Measurements from ENCODE around the gene PFKL. TPM values are rescaled to one million over a fixed set of nuclear protein-coding genes. Genes with fewer than 3 reads are reported as not detected.

Gene PFKL
- total RNA-seq, 4 donors from 2014 or later: 11.9 to 20.6 (median 16.8) TPM

DNA sequence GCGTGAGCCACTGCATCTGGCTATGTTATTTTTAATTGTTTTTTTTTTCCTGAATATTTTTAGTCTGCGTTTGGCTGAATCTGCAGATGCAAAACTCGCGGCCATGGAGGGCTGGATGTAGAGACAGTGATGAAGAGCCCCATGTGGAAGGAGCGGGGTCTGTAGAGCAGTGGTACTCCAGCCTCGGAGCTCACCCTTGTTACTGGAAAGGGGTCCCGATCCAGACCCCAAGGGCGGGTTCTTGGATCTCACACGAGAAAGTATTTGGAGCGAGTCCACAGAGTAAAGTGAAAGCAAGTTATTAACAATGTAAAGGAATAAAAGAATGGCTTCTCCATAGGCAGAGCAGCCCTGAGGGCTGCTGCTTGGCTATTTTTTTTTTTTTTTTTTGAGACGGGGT, 56.3 kb downstream of the PFKL start:
- intact Hi-C loops (cut with DNase I; ENCODE audit: low total_unique reads) (no loop called here), in situ Hi-C loops (cut with MboI; ENCODE audit: low sequenced_read_pairs in 4 of 4) (no loop called here)
- Histone ChIP-seq H3K4me3 (no peak overlapping the region), H3K36me3 (no peaks in the 10 kb centered on the region), H3K27ac (no peak overlapping the region), H3K4me1 (no peaks in the 10 kb centered on the region), H3K27me3 (peaks cover 9 to 30% (median 20%) of the 10 kb centered on the region in 3 donors), H3K9me3 (no peaks in the 10 kb centered on the region)
- ATAC-seq (no peak), DNase-seq (no peak)
- TF ChIP-seq, protein P1, sequence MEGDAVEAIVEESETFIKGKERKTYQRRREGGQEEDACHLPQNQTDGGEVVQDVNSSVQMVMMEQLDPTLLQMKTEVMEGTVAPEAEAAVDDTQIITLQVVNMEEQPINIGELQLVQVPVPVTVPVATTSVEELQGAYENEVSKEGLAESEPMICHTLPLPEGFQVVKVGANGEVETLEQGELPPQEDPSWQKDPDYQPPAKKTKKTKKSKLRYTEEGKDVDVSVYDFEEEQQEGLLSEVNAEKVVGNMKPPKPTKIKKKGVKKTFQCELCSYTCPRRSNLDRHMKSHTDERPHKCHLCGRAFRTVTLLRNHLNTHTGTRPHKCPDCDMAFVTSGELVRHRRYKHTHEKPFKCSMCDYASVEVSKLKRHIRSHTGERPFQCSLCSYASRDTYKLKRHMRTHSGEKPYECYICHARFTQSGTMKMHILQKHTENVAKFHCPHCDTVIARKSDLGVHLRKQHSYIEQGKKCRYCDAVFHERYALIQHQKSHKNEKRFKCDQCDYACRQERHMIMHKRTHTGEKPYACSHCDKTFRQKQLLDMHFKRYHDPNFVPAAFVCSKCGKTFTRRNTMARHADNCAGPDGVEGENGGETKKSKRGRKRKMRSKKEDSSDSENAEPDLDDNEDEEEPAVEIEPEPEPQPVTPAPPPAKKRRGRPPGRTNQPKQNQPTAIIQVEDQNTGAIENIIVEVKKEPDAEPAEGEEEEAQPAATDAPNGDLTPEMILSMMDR (IDR thresholded peaks at IDR 0.05 in 4 of 5, conservative IDR thresholded peaks at IDR 0.05 in 1 of 5): no peak
- no peak for TF ChIP-seq POLR2A (IDR thresholded peaks at IDR 0.05)

DNA sequence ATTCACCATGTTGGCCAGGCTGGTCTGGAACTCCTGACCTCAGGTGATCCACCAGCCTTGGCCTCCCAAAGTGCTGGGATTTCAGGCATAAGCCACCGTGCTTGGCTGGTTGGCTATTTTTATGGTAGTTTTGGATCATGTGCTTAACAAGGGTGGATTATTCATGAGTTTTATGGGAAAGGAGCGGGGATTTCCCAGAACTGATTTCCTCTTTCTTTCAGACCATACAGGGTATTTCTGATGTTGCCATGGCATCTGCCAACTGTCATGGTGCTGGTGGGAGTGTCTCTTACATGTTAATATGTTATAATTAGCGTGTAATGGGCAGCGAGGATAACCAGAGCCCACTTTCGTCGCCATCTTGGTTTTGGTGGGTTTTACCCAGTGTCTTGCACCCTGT, 56.8 kb downstream of the PFKL start:
- no peaks in the 10 kb centered on the region for H3K4me1 ChIP-seq
- DNase-seq (no peak), ATAC-seq (no peak)
- TF ChIP-seq, protein P1 (IDR thresholded peaks at IDR 0.05 in 4 of 5, conservative IDR thresholded peaks at IDR 0.05 in 1 of 5): no peak
- TF ChIP-seq POLR2A (IDR thresholded peaks at IDR 0.05): no peak
- no peak overlapping the region for H3K4me3 ChIP-seq
- no peaks in the 10 kb centered on the region for H3K36me3 ChIP-seq
- no peaks in the 10 kb centered on the region for H3K9me3 ChIP-seq
- intact Hi-C loops (cut with DNase I; ENCODE audit: low total_unique reads) (no loop called here), in situ Hi-C loops (cut with MboI; ENCODE audit: low sequenced_read_pairs in 4 of 4) (no loop called here)
- H3K27ac ChIP-seq: no peak overlapping the region
- peaks cover 7 to 25% (median 15%) of the 10 kb centered on the region in 3 donors for H3K27me3 ChIP-seq

DNA sequence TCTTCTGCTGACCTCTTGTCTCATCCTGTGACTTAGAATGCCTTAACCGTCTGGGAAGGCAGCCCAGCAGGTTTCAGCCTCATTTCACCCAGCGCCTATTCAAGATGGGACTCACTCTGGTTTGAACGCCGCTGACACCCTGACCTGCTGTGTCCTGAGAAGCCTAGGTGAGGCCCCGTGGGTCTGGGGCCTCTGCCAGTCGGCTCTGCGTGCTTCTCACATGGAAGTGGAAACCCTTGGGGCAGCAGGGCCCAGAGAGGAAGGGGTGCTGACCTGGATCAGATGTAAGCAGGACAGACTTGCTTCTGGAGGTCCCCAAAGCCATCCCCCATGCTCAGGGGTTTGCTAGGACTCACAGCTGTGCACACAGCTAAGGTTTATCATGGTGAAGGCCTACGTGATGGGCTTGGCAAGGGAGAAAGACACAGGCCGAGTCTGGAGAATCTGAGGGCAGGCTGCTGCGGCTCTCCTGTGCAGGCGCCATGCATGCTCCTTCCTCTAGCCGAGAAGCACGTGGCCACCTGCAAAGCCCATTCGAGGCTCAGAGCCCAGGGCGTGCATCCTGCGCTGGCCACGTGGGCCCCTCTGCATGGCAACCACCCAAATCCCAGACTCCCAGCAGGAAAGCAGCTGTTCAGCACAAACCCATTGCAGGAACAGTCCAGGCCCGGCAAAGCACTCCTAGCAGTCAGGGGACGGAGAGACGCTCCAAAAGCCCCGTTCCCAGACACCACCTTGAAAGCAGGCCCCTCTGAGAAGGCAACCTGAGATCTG, 57.4 kb downstream of the PFKL start:
- H3K4me1 ChIP-seq: no peaks in the 10 kb centered on the region
- H3K36me3 ChIP-seq: no peaks in the 10 kb centered on the region
- no peak overlapping the region for H3K4me3 ChIP-seq
- peaks cover 7 to 20% (median 9%) of the 10 kb centered on the region in 3 donors for H3K27me3 ChIP-seq
- ATAC-seq (no peak), DNase-seq (no peak)
- intact Hi-C loops (cut with DNase I; ENCODE audit: low total_unique reads) (no loop called here), in situ Hi-C loops (cut with MboI; ENCODE audit: low sequenced_read_pairs in 4 of 4) (no loop called here)
- no peak overlapping the region for H3K27ac ChIP-seq
- no peaks in the 10 kb centered on the region for H3K9me3 ChIP-seq
- TF ChIP-seq, protein P1 (IDR thresholded peaks at IDR 0.05 in 4 of 5, conservative IDR thresholded peaks at IDR 0.05 in 1 of 5): no peak
- TF ChIP-seq POLR2A (IDR thresholded peaks at IDR 0.05): no peak

DNA sequence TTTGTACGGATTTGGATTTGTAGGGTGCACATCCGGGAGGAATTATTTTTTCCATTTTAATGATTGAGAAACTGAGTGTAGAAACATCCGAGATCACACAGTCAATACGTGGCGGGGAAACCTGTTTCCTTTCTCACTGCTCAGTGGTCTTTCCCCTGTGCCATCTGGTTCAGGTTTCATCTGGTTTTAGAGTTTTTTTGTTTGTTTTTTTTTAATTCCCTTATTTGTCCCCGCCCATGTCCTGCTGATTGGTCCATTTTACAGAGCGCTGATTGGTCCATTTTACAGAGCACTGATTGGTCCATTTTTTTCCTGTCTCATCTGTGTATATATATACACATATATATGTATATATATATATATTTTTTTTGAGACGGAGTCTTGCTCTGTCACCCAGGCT, 59.5 kb downstream of the PFKL start:
- H3K36me3 ChIP-seq: no peaks in the 10 kb centered on the region
- H3K9me3 ChIP-seq: no peaks in the 10 kb centered on the region
- TF ChIP-seq POLR2A (IDR thresholded peaks at IDR 0.05): no peak
- TF ChIP-seq, protein P1 (IDR thresholded peaks at IDR 0.05 in 4 of 5, conservative IDR thresholded peaks at IDR 0.05 in 1 of 5): no peak
- in situ Hi-C loops (cut with MboI; ENCODE audit: low sequenced_read_pairs in 4 of 4): no loop called here
- H3K27me3 ChIP-seq: peaks cover 3 to 17% (median 9%) of the 10 kb centered on the region in 3 donors
- intact Hi-C loops (cut with DNase I; ENCODE audit: low total_unique reads): no loop called here
- no peak for DNase-seq
- no peak overlapping the region for H3K27ac ChIP-seq
- no peaks in the 10 kb centered on the region for H3K4me1 ChIP-seq
- no peak for ATAC-seq
- no peak overlapping the region for H3K4me3 ChIP-seq

All from gastrocnemius medialis (tissue), 4 donors.